ENCODE measurements around the gene RNF144A.

DNA sequence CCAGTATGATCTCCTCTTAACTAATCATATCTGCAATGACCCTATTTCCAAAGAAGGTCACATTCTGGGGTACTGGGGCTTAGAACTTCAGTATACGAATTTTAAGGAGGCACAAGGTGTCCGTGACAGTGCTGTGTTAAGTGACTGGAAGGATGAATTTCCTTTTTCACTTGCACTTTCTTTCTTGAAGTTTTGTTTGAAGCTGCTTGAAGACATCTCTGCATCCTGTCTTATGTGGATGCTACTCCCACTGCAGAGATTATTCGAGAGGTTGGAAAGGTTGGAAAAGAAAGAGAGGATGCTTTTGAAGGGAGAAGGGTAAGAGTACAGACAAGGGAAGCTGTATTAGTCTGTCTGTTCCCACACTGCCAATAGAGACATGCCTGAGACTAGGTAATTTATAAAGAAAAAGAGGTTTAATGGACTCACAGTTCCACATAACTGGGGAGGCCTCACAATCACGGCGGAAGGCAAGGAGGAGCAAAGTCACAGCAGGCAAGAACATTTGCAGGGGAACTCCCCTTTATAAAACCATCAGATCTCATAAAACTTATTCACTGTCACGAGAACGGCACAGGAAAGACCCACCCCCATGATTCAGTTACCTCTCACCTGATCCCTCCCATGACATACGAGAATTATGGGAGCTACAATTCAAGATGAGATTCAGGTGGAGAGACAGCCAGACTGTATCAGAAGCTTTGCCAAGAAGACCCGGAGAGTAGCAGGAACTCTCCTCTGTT, 3.6 kb upstream of the RNF144A start:
- TF ChIP-seq EZH2 (IDR thresholded peaks at IDR 0.05; ENCODE audit: insufficient read depth, poor library complexity, severe bottlenecking), result no peak
- TF ChIP-seq EZH2phosphoT487 (IDR thresholded peaks at IDR 0.05; ENCODE audit: insufficient read depth, low read depth), result no peak
